SU-DHL-6 (cell line): ENCODE measurements around the gene WASHC4.

Experiments
- H2AFZ ChIP-seq: fragments of 200-600 bp; sonication (generic); 2 replicates; pipeline ENCODE4 v1.6.1; 2014; ENCODE audit warnings: low read depth, mild to moderate bottlenecking, moderate library complexity, mixed read lengths, antibody characterized with exemption, low read length; ENCODE audit not compliant: severe bottlenecking
- H3F3A ChIP-seq: fragments of 200-600 bp; shearing (Covaris generic); 2 replicates; pipeline ENCODE4 v1.6.0; 2016; ENCODE audit warnings: antibody characterized with exemption, mild to moderate bottlenecking; ENCODE audit not compliant: insufficient read depth
- H3K27ac ChIP-seq: fragments of 200-600 bp; sonication (generic); 2 replicates; pipeline ENCODE4 v1.5.1; 2016; ENCODE audit warnings: low read depth, mild to moderate bottlenecking, low read length, moderate library complexity, mixed read lengths
- H3K27me3 ChIP-seq: fragments of 200-600 bp; sonication (generic), shearing (Covaris generic); 2 replicates; pipeline ENCODE4 v1.6.0; 2014; ENCODE audit warnings: mild to moderate bottlenecking, low read length
- H3K36me3 ChIP-seq: fragments of 200-600 bp; sonication (generic); 2 replicates; pipeline ENCODE4 v1.6.1; 2014; ENCODE audit warnings: mild to moderate bottlenecking, low read length, mixed read lengths
- H3K4me2 ChIP-seq: fragments of 300-600, 200-600 bp; shearing (Covaris generic), sonication (generic); 2 replicates; pipeline ENCODE4 v1.6.0; 2014; ENCODE audit warnings: low read length, low read depth, mild to moderate bottlenecking; ENCODE audit not compliant: poor library complexity, severe bottlenecking
- H3K4me3 ChIP-seq: fragments of 200-600 bp; sonication (generic); 2 replicates; pipeline ENCODE4 v1.5.1; 2014; ENCODE audit warnings: antibody characterized with exemption, low read length, mild to moderate bottlenecking, mixed read lengths; ENCODE audit not compliant: insufficient read depth, poor library complexity, severe bottlenecking
- H3K79me2 ChIP-seq: fragments of 200-600 bp; sonication (generic); 2 replicates; pipeline ENCODE4 v1.6.1; 2014; ENCODE audit warnings: mild to moderate bottlenecking, low read length, moderate library complexity; ENCODE audit not compliant: insufficient read depth
- H3K9ac ChIP-seq: fragments of 200-600 bp; sonication (generic); 2 replicates; pipeline ENCODE4 v1.7.0; 2014; ENCODE audit warnings: mild to moderate bottlenecking, low read length
- H3K9me2 ChIP-seq: fragments of 200-600 bp; sonication (generic); replicated peaks from 2 replicates; pipeline ENCODE4 v1.6.1; 2014; ENCODE audit warnings: low read length; ENCODE audit not compliant: insufficient read depth
- H3K9me3 ChIP-seq: fragments of 200-600 bp; sonication (generic); 2 replicates; pipeline ENCODE4 v1.6.1; 2014; ENCODE audit warnings: low read length, mixed read lengths; ENCODE audit not compliant: insufficient read depth
- H4K20me1 ChIP-seq: fragments of 200-600 bp; sonication (generic); 2 replicates; pipeline ENCODE4 v1.6.1; 2014; ENCODE audit warnings: low read depth, mild to moderate bottlenecking, antibody characterized with exemption, low read length, moderate library complexity, mixed read lengths
- CTCF ChIP-seq: fragments of 200-600 bp; sonication (generic); IDR thresholded peaks from one replicate; pipeline ENCODE4 v1.5.1; 2017; ENCODE audit warnings: antibody characterized with exemption, mild to moderate bottlenecking, low read length, moderate library complexity; ENCODE audit not compliant: insufficient read depth, poor library complexity, severe bottlenecking
- EZH2phosphoT487 ChIP-seq: fragments of 200-600 bp; sonication (generic), shearing (Covaris generic); conservative IDR thresholded peaks from 2 replicates; pipeline ENCODE4 v1.6.1; 2018; ENCODE audit warnings: mild to moderate bottlenecking, antibody characterized with exemption, low read length, moderate library complexity, mixed read lengths

WASHC4 gene

GRCh38 chr12:105164068-105164467 lies 56.5 kb downstream of the WASHC4 start:
- H3K36me3 ChIP-seq, result peaks cover 70% of the 10 kb centered on the region

GRCh38 chr12:105166736-105167135 lies 59.2 kb downstream of the WASHC4 start:
- Histone ChIP-seq H3K4me3 (no peak overlapping the region), H3K9me2 (no peaks in the 10 kb centered on the region), H3K9ac (no peak overlapping the region), H3K4me2 (no peak overlapping the region), H3K79me2 (no peaks in the 10 kb centered on the region), H3F3A (no peaks in the 10 kb centered on the region; the same call in none of the 2 replicates), H4K20me1 (no peaks in the 10 kb centered on the region), H3K27me3 (no peaks in the 10 kb centered on the region), H3K9me3 (no peaks in the 10 kb centered on the region), H2AFZ (no peak overlapping the region), H3K36me3 (peaks cover 57% of the 10 kb centered on the region), H3K27ac (no peak overlapping the region)
- TF ChIP-seq EZH2phosphoT487 (no peak), CTCF (no peak)

More at GRCh38 chr12:105164068-105164467, 56.5 kb downstream of the WASHC4 start:
- no peaks in the 10 kb centered on the region for H3K9me3 ChIP-seq
- no peaks in the 10 kb centered on the region for H3K27me3 ChIP-seq
- H3K9ac ChIP-seq, result no peak overlapping the region
- H3K27ac ChIP-seq, result no peak overlapping the region
- H3K4me2 ChIP-seq, result no peak overlapping the region
- no peaks in the 10 kb centered on the region for H3K9me2 ChIP-seq
- no peaks in the 10 kb centered on the region for H3K79me2 ChIP-seq
- H3F3A ChIP-seq, result peaks cover 11% of the 10 kb centered on the region
- no peak overlapping the region for H2AFZ ChIP-seq
- TF ChIP-seq CTCF (no peak), EZH2phosphoT487 (no peak)
- H4K20me1 ChIP-seq, result no peaks in the 10 kb centered on the region
- no peak overlapping the region for H3K4me3 ChIP-seq

GRCh38 chr12:105167346-105167745 lies 59.8 kb downstream of the WASHC4 start:
- Histone ChIP-seq H3K36me3 (peaks cover 51% of the 10 kb centered on the region), H3K9ac (no peak overlapping the region), H3K4me3 (no peak overlapping the region), H3F3A (no peaks in the 10 kb centered on the region; the same call in 1 of the 2 replicates), H3K27me3 (no peaks in the 10 kb centered on the region), H3K9me2 (no peaks in the 10 kb centered on the region), H3K9me3 (no peaks in the 10 kb centered on the region), H3K27ac (no peak overlapping the region), H4K20me1 (no peaks in the 10 kb centered on the region), H3K4me2 (no peak overlapping the region), H3K79me2 (no peaks in the 10 kb centered on the region), H2AFZ (no peak overlapping the region)
- TF ChIP-seq CTCF (no peak), EZH2phosphoT487 (no peak)

- H3K9me2 ChIP-seq, result no peaks in the 10 kb centered on the region
- H3K4me2 ChIP-seq, result no peak overlapping the region
- no peak overlapping the region for H3K9ac ChIP-seq
- H3K27me3 ChIP-seq, result no peaks in the 10 kb centered on the region
- H3K27ac ChIP-seq, result no peak overlapping the region
- no peaks in the 10 kb centered on the region for H4K20me1 ChIP-seq
- H3K79me2 ChIP-seq, result no peaks in the 10 kb centered on the region
- H3K9me3 ChIP-seq, result no peaks in the 10 kb centered on the region
- no peak overlapping the region for H3K4me3 ChIP-seq
- TF ChIP-seq EZH2phosphoT487 (no peak), CTCF (no peak)
- H3F3A ChIP-seq, result no peaks in the 10 kb centered on the region; the same call in 1 of the 2 replicates
- H2AFZ ChIP-seq, result no peak overlapping the region
- H3K36me3 ChIP-seq, result peaks cover 50% of the 10 kb centered on the region
These were observed 60.5 kb downstream of the WASHC4 start for GRCh38 chr12:105168006-105168405.
